Ectodermal cell (in vitro differentiated cells): ENCODE measurements around the gene CLSTN2.

ENCODE experiments used
- H3K27ac ChIP-seq: 2 replicates; pipeline ENCODE4 v1.7.0; 2013; ENCODE audit warnings: mild to moderate bottlenecking, low read depth, low read length; ENCODE audit not compliant: insufficient read depth, poor library complexity, severe bottlenecking
- H3K27me3 ChIP-seq: 2 replicates; pipeline ENCODE4 v1.7.0; 2013; ENCODE audit warnings: mild to moderate bottlenecking, low read length; ENCODE audit not compliant: insufficient read depth, control insufficient read depth, poor library complexity, severe bottlenecking
- H3K36me3 ChIP-seq: one replicate; pipeline ENCODE4 v1.7.0; 2013; ENCODE audit warnings: low read length; ENCODE audit not compliant: control insufficient read depth, insufficient read depth
- H3K4me1 ChIP-seq: one replicate; pipeline ENCODE4 v1.7.0; 2013; ENCODE audit warnings: low read length; ENCODE audit not compliant: control insufficient read depth, insufficient read depth
- H3K4me3 ChIP-seq: 2 replicates; pipeline ENCODE4 v1.7.0; 2013; ENCODE audit warnings: low read depth, low read length, control low read depth; ENCODE audit not compliant: insufficient read depth
- H3K9me3 ChIP-seq: 2 replicates; pipeline ENCODE4 v1.7.0; 2013; ENCODE audit warnings: mild to moderate bottlenecking, low read length, moderate library complexity; ENCODE audit not compliant: control insufficient read depth
- WGBS, 2 experiments: methylation state at CpG; one replicate each; pipeline ENCODE4 v1.1.7; 2013; ENCODE audit warnings: missing lambda C conversion rate in 2 of 2; 5-methylcytosine and 5-hydroxymethylcytosine counted together

CLSTN2 gene

GRCh38 chr3:140103986-140104645 is 169.1 kb downstream of the CLSTN2 start:
- Histone ChIP-seq H3K9me3 (no peaks in the 10 kb centered on the region), H3K4me3 (no peak overlapping the region), H3K27me3 (no peaks in the 10 kb centered on the region), H3K36me3 (no peaks in the 10 kb centered on the region), H3K27ac (no peak overlapping the region), H3K4me1 (no peaks in the 10 kb centered on the region)
- WGBS, 2 experiments: 85 to 94% methylated on average over 3 to 4 of the region's 4 CpGs

- H3K4me3 ChIP-seq: no peak overlapping the region
- no peaks in the 10 kb centered on the region for H3K27me3 ChIP-seq
- H3K9me3 ChIP-seq: no peaks in the 10 kb centered on the region
- H3K4me1 ChIP-seq: peaks cover 19% of the 10 kb centered on the region
- no peaks in the 10 kb centered on the region for H3K36me3 ChIP-seq
- 94 to 98% methylated on average over 3 of the region's 3 CpGs for WGBS, 2 experiments
- H3K27ac ChIP-seq: no peak overlapping the region
Observed at GRCh38 chr3:140113996-140114788, 179.2 kb downstream of the CLSTN2 start.

- no peak overlapping the region for H3K27ac ChIP-seq
- no peaks in the 10 kb centered on the region for H3K36me3 ChIP-seq
- H3K4me3 ChIP-seq: no peak overlapping the region
- peaks cover 19% of the 10 kb centered on the region for H3K4me1 ChIP-seq
- no peaks in the 10 kb centered on the region for H3K9me3 ChIP-seq
- H3K27me3 ChIP-seq: no peaks in the 10 kb centered on the region
- WGBS, 2 experiments: 85 to 90% methylated on average over 2 of the region's 2 CpGs
Observed at GRCh38 chr3:140114789-140115080, 179.8 kb downstream of the CLSTN2 start.

- 69 to 74% methylated on average over 4 of the region's 4 CpGs for WGBS, 2 experiments
- Histone ChIP-seq H3K4me1 (peaks cover 19% of the 10 kb centered on the region), H3K27ac (peak overlapping the region; percentile 45), H3K9me3 (no peaks in the 10 kb centered on the region), H3K4me3 (no peak overlapping the region), H3K36me3 (no peaks in the 10 kb centered on the region), H3K27me3 (no peaks in the 10 kb centered on the region)
Observed at GRCh38 chr3:140117096-140117526, 182.1 kb downstream of the CLSTN2 start.

GRCh38 chr3:140122183-140122582 is 187.2 kb downstream of the CLSTN2 start:
- WGBS, 2 experiments: 2 to 25% methylated on average over 2 to 3 of the region's 3 CpGs
- Histone ChIP-seq H3K36me3 (no peaks in the 10 kb centered on the region), H3K27ac (no peak overlapping the region), H3K4me3 (no peak overlapping the region), H3K27me3 (no peaks in the 10 kb centered on the region), H3K9me3 (no peaks in the 10 kb centered on the region), H3K4me1 (no peaks in the 10 kb centered on the region)

DNA sequence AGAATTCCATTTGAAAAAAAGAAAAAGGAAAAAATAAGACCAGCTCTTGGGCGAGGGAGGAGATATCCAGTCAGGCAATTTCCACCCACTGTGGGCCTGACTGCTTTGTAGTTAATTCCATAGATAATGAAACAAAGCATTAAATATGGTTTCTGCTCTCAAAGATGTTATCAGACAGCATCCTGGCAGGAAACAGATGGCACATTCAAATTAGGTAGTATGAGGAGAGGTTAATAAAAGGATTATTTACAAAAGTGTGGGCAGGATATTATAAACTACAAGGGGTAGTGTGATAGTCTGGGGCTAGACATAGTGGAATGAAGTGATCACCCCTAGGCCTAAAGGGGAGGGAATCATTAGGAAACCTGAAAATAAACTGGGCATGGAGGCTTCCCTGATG is 193.2 kb downstream of the CLSTN2 start:
- H3K27ac ChIP-seq: no peak overlapping the region
- H3K4me3 ChIP-seq: no peak overlapping the region
- H3K4me1 ChIP-seq: no peaks in the 10 kb centered on the region
- H3K36me3 ChIP-seq: no peaks in the 10 kb centered on the region
- 78 to 93% methylated on average over 1 of the region's 1 CpG for WGBS, 2 experiments
- H3K27me3 ChIP-seq: no peaks in the 10 kb centered on the region
- no peaks in the 10 kb centered on the region for H3K9me3 ChIP-seq

GRCh38 chr3:140128631-140129030 is 193.6 kb downstream of the CLSTN2 start:
- H3K27me3 ChIP-seq: no peaks in the 10 kb centered on the region
- no peaks in the 10 kb centered on the region for H3K36me3 ChIP-seq
- no peak overlapping the region for H3K27ac ChIP-seq
- no peaks in the 10 kb centered on the region for H3K4me1 ChIP-seq
- no peak overlapping the region for H3K4me3 ChIP-seq
- WGBS, 2 experiments: 60 to 67% methylated on average over 5 of the region's 5 CpGs
- H3K9me3 ChIP-seq: no peaks in the 10 kb centered on the region

DNA sequence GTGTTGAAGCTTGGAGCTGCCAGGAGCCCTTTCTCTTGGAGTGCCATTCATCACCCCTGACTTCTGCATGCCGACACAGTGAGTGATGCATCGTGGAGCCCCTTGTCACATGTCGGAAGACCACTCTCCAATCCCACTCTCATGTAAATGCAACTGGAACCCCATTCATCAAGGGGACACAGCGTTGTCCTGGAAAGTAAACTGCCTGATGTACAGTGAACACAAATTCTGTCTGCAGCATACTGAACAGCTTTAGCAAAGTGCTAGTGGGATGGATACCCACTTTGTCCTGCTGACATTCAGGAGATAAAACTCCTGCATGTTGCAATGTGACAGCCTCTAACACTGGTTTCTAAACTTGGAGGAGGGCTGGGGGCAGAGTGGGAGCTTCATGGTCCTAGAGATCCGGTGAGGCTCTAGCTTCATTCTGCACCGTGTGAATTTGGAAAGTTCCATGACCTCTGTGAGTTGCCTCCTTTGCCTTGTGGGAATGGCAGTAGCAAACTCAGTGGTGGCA is 194.8 kb downstream of the CLSTN2 start:
- Histone ChIP-seq H3K27ac (no peak overlapping the region), H3K36me3 (no peaks in the 10 kb centered on the region), H3K9me3 (no peaks in the 10 kb centered on the region), H3K27me3 (no peaks in the 10 kb centered on the region), H3K4me1 (no peaks in the 10 kb centered on the region), H3K4me3 (no peak overlapping the region)
- 88 to 92% methylated on average over 6 of the region's 6 CpGs for WGBS, 2 experiments

GRCh38 chr3:140131895-140132294 is 196.9 kb downstream of the CLSTN2 start:
- no peak overlapping the region for H3K27ac ChIP-seq
- WGBS, 2 experiments: 62 to 67% methylated on average over 3 of the region's 3 CpGs
- no peaks in the 10 kb centered on the region for H3K9me3 ChIP-seq
- no peaks in the 10 kb centered on the region for H3K36me3 ChIP-seq
- H3K27me3 ChIP-seq: no peaks in the 10 kb centered on the region
- no peaks in the 10 kb centered on the region for H3K4me1 ChIP-seq
- H3K4me3 ChIP-seq: no peak overlapping the region

- 87 to 92% methylated on average over 2 to 5 of the region's 5 CpGs for WGBS, 2 experiments
- H3K27ac ChIP-seq: no peak overlapping the region
- no peaks in the 10 kb centered on the region for H3K27me3 ChIP-seq
- no peaks in the 10 kb centered on the region for H3K4me1 ChIP-seq
- H3K9me3 ChIP-seq: no peaks in the 10 kb centered on the region
- H3K4me3 ChIP-seq: no peak overlapping the region
- no peaks in the 10 kb centered on the region for H3K36me3 ChIP-seq
Observed at GRCh38 chr3:140134231-140134965, 199.4 kb downstream of the CLSTN2 start.
